Measurements from ENCODE around the gene SVOPL.

Gene SVOPL

GRCh38 chr7:138726288-138726687 lies 25.1 kb upstream of the SVOPL start:
- no peak for DNase-seq (ENCODE audit: low read depth, low spot score)
- no peak overlapping the region for H3K4me3 ChIP-seq (ENCODE audit: low read depth, low read length)
- in situ Hi-C loops (cut with HindIII; ENCODE audit: low sequenced_read_pairs), result no loop called here
- no peak for TF ChIP-seq CTCF (IDR thresholded peaks at IDR 0.05; ENCODE audit: low read depth, low read length)

- TF ChIP-seq CTCF (IDR thresholded peaks at IDR 0.05; ENCODE audit: low read depth, low read length), result no peak
- H3K4me3 ChIP-seq (ENCODE audit: low read depth, low read length), result no peak overlapping the region
- DNase-seq (ENCODE audit: low read depth, low spot score), result no peak
- in situ Hi-C loops (cut with HindIII; ENCODE audit: low sequenced_read_pairs), result no loop called here
These were observed 19.1 kb upstream of the SVOPL start for GRCh38 chr7:138720286-138720685.

DNA sequence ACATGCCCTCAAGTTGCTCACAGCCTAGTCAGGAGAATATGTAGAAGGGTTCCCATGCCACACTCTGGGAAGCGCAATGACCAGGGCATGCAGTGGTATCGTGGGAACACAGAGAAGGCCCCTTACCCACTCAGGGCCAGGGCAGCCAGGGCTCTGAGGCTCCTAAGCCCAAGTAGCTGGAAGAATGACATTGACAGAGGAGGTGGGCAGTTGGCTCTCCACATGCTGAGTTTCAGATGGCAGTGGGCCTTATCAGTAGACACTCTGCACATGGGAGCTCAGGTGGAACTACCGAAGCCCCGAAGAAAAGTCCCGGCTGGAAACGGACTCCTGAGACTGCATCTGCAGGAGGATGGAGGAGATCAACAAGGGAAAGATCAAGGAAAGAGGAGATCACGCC lies 15.7 kb upstream of the SVOPL start:
- no peak for DNase-seq (ENCODE audit: low read depth, low spot score)
- in situ Hi-C loops (cut with HindIII; ENCODE audit: low sequenced_read_pairs), result no loop called here
- TF ChIP-seq CTCF (IDR thresholded peaks at IDR 0.05; ENCODE audit: low read depth, low read length), result no peak
- H3K4me3 ChIP-seq (ENCODE audit: low read depth, low read length), result no peak overlapping the region

DNA sequence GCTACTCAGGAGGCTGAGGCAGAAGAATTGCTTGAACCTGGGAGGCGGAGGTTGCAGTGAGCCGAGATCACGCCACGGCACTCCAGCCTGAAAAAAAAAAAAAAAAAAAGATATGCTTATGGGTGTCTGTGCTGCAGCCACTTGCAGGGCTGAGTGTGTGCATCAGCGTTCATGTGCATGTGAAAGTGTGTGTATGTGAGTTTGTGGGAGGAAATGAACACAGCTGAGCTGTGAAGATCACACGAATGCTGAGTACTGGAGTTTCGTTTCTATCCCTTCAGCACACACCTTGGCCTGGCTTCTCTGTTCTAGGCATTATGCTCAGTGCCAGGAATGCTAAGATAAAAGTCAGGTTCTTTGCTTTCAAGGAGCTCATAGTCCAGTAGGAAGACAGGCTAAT lies 12.0 kb upstream of the SVOPL start:
- DNase-seq (ENCODE audit: low read depth, low spot score), result no peak
- TF ChIP-seq CTCF (IDR thresholded peaks at IDR 0.05; ENCODE audit: low read depth, low read length), result no peak
- in situ Hi-C loops (cut with HindIII; ENCODE audit: low sequenced_read_pairs), result no loop called here
- no peak overlapping the region for H3K4me3 ChIP-seq (ENCODE audit: low read depth, low read length)

DNA sequence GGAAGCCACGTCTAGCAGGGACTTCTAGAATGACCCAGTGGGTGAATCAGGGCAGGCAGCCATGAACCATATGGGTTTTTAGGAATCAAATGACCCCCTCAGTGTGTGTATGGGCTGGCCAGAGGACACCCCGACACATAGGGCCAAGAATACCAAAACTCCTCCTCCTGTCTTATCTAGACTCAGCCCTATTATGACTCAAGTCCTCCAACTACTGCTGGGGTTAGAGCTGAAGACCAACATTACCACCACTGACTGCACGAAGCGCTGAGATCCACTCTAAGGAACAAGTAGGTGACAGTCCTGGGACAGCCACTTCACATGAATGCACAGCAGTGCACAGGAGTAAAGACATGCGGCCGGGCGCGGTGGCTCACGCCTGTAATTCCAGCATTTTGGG lies 11.5 kb upstream of the SVOPL start:
- in situ Hi-C loops (cut with HindIII; ENCODE audit: low sequenced_read_pairs), result no loop called here
- no peak for DNase-seq (ENCODE audit: low read depth, low spot score)
- no peak for TF ChIP-seq CTCF (IDR thresholded peaks at IDR 0.05; ENCODE audit: low read depth, low read length)
- H3K4me3 ChIP-seq (ENCODE audit: low read depth, low read length), result no peak overlapping the region

GRCh38 chr7:138710536-138711385 lies 9.6 kb upstream of the SVOPL start:
- no peak overlapping the region for H3K4me3 ChIP-seq (ENCODE audit: low read depth, low read length)
- in situ Hi-C loops (cut with HindIII; ENCODE audit: low sequenced_read_pairs), result no loop called here
- DNase-seq (ENCODE audit: low read depth, low spot score), result no peak
- no peak for TF ChIP-seq CTCF (IDR thresholded peaks at IDR 0.05; ENCODE audit: low read depth, low read length)
